Prostate gland (tissue), 2 donors: ENCODE measurements around the gene GAREM1.

Experiments used
- POLR2AphosphoS5 ChIP-seq: sonication (generic); formaldehyde crosslinking; IDR thresholded peaks from one replicate; pipeline ENCODE4 v1.6.1; 2017; ENCODE audit warnings: antibody characterized with exemption
- TF ChIP-seq, protein P1 (sequence below), 4 experiments: fragments of 200-600 bp in 2 of 4; fragments of 450-650 bp in 2 of 4; sonication (generic) in 2 of 4; IDR thresholded peaks; 1 replicate in 3 of 4; 2 replicates in 1 of 4; pipeline ENCODE4 v1.5.1; 2016 to 2019; ENCODE audit warnings: antibody characterized with exemption in 4 of 4, mild to moderate bottlenecking in 2 of 4, moderate library complexity in 2 of 4

DNA sequence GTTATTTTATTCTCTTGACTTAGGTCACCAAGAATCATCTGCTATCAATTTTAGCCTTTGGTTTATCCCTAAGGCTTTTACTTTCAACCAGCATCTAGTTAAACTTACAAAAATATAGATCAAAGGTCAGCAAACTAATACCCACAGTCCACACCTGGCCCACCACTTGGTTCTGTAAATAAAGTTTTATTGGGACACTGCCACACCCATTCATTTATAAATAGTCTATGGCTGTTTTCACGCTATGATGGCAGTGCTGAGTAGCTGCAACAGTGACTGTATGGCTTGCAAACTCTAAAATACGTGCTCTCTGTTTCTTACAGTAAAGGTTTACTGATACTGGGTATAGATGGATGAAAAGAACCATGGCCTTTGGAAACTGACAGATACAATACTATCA is 173.8 kb downstream of the GAREM1 start:
- TF ChIP-seq, protein P1, sequence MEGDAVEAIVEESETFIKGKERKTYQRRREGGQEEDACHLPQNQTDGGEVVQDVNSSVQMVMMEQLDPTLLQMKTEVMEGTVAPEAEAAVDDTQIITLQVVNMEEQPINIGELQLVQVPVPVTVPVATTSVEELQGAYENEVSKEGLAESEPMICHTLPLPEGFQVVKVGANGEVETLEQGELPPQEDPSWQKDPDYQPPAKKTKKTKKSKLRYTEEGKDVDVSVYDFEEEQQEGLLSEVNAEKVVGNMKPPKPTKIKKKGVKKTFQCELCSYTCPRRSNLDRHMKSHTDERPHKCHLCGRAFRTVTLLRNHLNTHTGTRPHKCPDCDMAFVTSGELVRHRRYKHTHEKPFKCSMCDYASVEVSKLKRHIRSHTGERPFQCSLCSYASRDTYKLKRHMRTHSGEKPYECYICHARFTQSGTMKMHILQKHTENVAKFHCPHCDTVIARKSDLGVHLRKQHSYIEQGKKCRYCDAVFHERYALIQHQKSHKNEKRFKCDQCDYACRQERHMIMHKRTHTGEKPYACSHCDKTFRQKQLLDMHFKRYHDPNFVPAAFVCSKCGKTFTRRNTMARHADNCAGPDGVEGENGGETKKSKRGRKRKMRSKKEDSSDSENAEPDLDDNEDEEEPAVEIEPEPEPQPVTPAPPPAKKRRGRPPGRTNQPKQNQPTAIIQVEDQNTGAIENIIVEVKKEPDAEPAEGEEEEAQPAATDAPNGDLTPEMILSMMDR (IDR thresholded peaks at IDR 0.05) = no peak
- TF ChIP-seq POLR2AphosphoS5 = no peak
